ENCODE data around the gene TEFM. TPM values are rescaled to one million over a fixed set of nuclear protein-coding genes. Genes with fewer than 3 reads are reported as not detected.

The TEFM gene
- total RNA-seq, 1 experiment from 2014 or later: 11.7 TPM

GRCh38 chr17:30947796-30948195, 41.8 kb upstream of the TEFM start:
- Histone ChIP-seq H2BK20ac (ENCODE audit: low read depth, low read length, poor library complexity, severe bottlenecking) (no peak overlapping the region), H3K4me2 (ENCODE audit: insufficient read depth, insufficient read length, low read length) (no peak overlapping the region), H2BK15ac (ENCODE audit: low read depth, low read length) (no peak overlapping the region), H4K8ac (replicated peaks; ENCODE audit: insufficient read length, low read depth, low read length) (no peak overlapping the region), H3K14ac (ENCODE audit: insufficient read depth, low read length) (no peak overlapping the region), H3K23me2 (ENCODE audit: insufficient read length, low read depth, low read length, poor library complexity, severe bottlenecking) (no peaks in the 10 kb centered on the region), H3K4ac (ENCODE audit: low read depth, low read length) (no peak overlapping the region), H2BK5ac (ENCODE audit: insufficient read length, low read length) (no peak overlapping the region), H3T11ph (ENCODE audit: low read length) (no peak overlapping the region), H3K79me2 (ENCODE audit: insufficient read depth, low read length) (no peaks in the 10 kb centered on the region), H3K27me3 (ENCODE audit: insufficient read depth, low read length) (no peaks in the 10 kb centered on the region), H3K9me3 (ENCODE audit: control insufficient read depth, low read depth, low read length) (no peaks in the 10 kb centered on the region), H4K5ac (ENCODE audit: insufficient read length, low read depth, low read length) (no peak overlapping the region), H3K4me1 (ENCODE audit: insufficient read depth, low read length) (no peaks in the 10 kb centered on the region), H3K27ac (ENCODE audit: insufficient read length, low read depth, low read length) (no peak overlapping the region), H3K9ac (ENCODE audit: extremely low read depth, insufficient read length, low read length) (no peak overlapping the region), H4K91ac (ENCODE audit: insufficient read length, low read depth, low read length) (no peak overlapping the region), H3K18ac (ENCODE audit: insufficient read length, low read depth, low read length) (no peak overlapping the region), H3K23ac (ENCODE audit: insufficient read length, low read depth, low read length) (no peak overlapping the region), H3K56ac (ENCODE audit: insufficient read length, low read depth, low read length) (no peak overlapping the region), H2AK5ac (ENCODE audit: insufficient read length, low read length) (no peak overlapping the region), H2BK12ac (ENCODE audit: insufficient read length, low read depth, low read length) (no peak overlapping the region), H4K20me1 (ENCODE audit: control insufficient read depth, insufficient read depth, insufficient read length) (no peaks in the 10 kb centered on the region), H2BK120ac (ENCODE audit: low read depth, low read length, poor library complexity, severe bottlenecking) (no peak overlapping the region), H2AFZ (ENCODE audit: low read length) (no peak overlapping the region), H3K79me1 (ENCODE audit: insufficient read depth, low read depth, low read length, poor library complexity, severe bottlenecking) (no peaks in the 10 kb centered on the region)
- Mint-ChIP-seq H3K27me3 (ENCODE audit: low read depth) (no peaks in the 10 kb centered on the region), H3K27ac (no peak overlapping the region; a peak in 1 of 7 replicates), H3K4me3 (no peak overlapping the region), H3K36me3 (ENCODE audit: insufficient read depth in 1 of 3, low read depth in 3 of 3) (no peaks in the 10 kb centered on the region), H3K4me1 (no peaks in the 10 kb centered on the region), H3K9me3 (no peaks in the 10 kb centered on the region)
- DNase-seq: no peak
- TF ChIP-seq, protein P1, sequence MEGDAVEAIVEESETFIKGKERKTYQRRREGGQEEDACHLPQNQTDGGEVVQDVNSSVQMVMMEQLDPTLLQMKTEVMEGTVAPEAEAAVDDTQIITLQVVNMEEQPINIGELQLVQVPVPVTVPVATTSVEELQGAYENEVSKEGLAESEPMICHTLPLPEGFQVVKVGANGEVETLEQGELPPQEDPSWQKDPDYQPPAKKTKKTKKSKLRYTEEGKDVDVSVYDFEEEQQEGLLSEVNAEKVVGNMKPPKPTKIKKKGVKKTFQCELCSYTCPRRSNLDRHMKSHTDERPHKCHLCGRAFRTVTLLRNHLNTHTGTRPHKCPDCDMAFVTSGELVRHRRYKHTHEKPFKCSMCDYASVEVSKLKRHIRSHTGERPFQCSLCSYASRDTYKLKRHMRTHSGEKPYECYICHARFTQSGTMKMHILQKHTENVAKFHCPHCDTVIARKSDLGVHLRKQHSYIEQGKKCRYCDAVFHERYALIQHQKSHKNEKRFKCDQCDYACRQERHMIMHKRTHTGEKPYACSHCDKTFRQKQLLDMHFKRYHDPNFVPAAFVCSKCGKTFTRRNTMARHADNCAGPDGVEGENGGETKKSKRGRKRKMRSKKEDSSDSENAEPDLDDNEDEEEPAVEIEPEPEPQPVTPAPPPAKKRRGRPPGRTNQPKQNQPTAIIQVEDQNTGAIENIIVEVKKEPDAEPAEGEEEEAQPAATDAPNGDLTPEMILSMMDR (conservative IDR thresholded peaks at IDR 0.05): no peak
- WGBS (ENCODE audit: extremely low coverage, insufficient read length, low lambda C conversion rate): 100% methylated on average over 3 of the region's 5 CpGs

Measured in H9 (cell line).